ENCODE data around the gene FZD8. TPM values are rescaled to one million over a fixed set of nuclear protein-coding genes. Genes with fewer than 3 reads are reported as not detected.

The FZD8 gene
- total and polyA plus RNA-seq, 2 experiments from 2014 or later: 0.47 to 8.7 TPM

DNA sequence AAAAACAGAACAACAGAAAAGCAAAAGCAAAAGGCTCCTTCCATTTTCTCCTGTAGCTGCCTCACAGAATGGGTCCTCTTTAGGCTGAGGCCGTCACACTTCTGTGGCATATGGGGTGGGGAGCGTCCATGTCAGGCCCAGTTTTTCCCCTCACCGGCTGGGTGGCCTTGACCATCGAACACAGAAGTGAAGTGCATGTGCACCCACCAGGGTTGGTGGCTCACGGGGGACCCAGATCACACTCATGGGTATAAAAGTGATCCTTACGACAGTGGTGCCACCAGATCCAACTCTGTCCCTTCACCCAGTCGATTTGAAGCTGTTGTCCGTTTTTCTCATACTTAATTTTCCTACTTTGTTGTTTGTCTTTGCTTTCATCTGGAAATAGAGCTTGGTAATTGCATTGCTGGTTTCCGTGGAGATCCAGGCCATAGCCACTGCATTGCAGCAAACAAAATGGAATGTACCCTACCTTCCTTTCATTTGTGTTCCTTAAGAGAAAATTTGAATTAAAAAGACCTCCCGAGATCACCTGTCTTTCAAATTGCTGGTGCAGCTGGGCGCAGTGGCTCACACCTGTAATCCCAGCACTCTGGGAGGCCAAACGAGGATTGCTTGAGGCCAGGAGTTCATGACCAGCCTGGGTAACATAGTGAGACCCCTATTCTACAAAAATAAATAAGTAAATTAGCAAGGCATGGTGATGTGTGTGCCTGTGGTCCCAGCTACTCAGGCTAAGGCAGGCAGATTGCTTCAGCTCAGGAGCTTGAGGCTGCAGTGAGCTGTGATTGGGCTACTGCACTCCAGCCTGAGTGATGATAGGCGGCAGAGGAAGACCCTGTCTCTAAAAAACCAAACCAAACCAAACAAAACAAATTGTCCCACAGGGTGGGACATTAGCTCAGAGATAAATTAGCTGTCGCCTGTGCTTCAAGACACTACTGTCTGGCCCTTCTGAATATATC, 47.7 kb downstream of the FZD8 start (continued):
- TF ChIP-seq EZH2phosphoT487 (IDR thresholded peaks at IDR 0.05; ENCODE audit: unreplicated experiment) (no peak), STAT1 (IDR thresholded peaks at IDR 0.05; ENCODE audit: unreplicated experiment) (no peak)
- TF ChIP-seq, protein P1, sequence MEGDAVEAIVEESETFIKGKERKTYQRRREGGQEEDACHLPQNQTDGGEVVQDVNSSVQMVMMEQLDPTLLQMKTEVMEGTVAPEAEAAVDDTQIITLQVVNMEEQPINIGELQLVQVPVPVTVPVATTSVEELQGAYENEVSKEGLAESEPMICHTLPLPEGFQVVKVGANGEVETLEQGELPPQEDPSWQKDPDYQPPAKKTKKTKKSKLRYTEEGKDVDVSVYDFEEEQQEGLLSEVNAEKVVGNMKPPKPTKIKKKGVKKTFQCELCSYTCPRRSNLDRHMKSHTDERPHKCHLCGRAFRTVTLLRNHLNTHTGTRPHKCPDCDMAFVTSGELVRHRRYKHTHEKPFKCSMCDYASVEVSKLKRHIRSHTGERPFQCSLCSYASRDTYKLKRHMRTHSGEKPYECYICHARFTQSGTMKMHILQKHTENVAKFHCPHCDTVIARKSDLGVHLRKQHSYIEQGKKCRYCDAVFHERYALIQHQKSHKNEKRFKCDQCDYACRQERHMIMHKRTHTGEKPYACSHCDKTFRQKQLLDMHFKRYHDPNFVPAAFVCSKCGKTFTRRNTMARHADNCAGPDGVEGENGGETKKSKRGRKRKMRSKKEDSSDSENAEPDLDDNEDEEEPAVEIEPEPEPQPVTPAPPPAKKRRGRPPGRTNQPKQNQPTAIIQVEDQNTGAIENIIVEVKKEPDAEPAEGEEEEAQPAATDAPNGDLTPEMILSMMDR (conservative IDR thresholded peaks at IDR 0.05; ENCODE audit: low read depth in 2 of 2): no peak

DNA sequence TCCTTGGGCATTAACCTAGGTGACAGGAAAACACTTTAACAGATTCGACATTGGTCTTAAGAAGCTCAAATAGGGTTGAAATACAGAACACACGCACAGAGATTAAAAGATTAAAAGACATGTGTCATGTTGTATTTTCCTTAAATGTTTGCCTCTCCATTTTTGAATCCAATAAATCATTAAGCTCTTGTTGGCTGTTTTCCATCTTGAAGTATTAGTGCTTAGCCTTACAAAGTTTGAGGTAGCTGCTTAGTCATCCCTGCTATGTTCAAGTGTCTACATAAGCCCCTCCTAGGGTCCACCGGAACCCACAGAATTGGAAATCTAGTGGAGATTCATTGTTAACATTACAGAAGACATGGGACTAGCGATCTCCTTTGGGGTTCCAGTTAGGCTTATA, 49.7 kb downstream of the FZD8 start:
- Mint-ChIP-seq H3K27me3 (ENCODE audit: insufficient read depth, low read depth, poor library complexity) (peaks cover 7% of the 10 kb centered on the region), H3K9me3 (peaks cover 40% of the 10 kb centered on the region), H3K4me3 (no peak overlapping the region), H3K4me1 (peaks cover 26% of the 10 kb centered on the region), H3K27ac (no peak overlapping the region), H3K36me3 (ENCODE audit: low read depth) (peaks cover 34% of the 10 kb centered on the region)
- Histone ChIP-seq H3K27ac (ENCODE audit: low read depth) (no peak overlapping the region), H3K4me1 (ENCODE audit: insufficient read depth) (peaks cover 18% of the 10 kb centered on the region; the same call in 1 of the 2 replicates), H3K27me3 (ENCODE audit: insufficient read depth) (no peaks in the 10 kb centered on the region), H2AFZ (no peak overlapping the region), H3K9me2 (ENCODE audit: insufficient read depth) (peaks cover 15% of the 10 kb centered on the region), H3K79me2 (replicated peaks; ENCODE audit: insufficient read depth) (no peaks in the 10 kb centered on the region), H4K20me1 (replicated peaks; ENCODE audit: insufficient read depth) (no peaks in the 10 kb centered on the region), H3K4me2 (no peak overlapping the region), H3K4me3 (no peak overlapping the region), H3F3A (replicated peaks; ENCODE audit: low read depth) (peaks cover 3% of the 10 kb centered on the region), H3K36me3 (ENCODE audit: insufficient read depth) (no peaks in the 10 kb centered on the region)
- ATAC-seq (no peak), DNase-seq (ENCODE audit: low spot score) (no peak)
- TF ChIP-seq JUNB (IDR thresholded peaks at IDR 0.05; ENCODE audit: unreplicated experiment) (no peak), REST (IDR thresholded peaks at IDR 0.05; ENCODE audit: unreplicated experiment) (no peak), ZNF114 (CRISPR knock-in tag; IDR thresholded peaks at IDR 0.05) (no peak), POLR2AphosphoS5 (IDR thresholded peaks at IDR 0.05; ENCODE audit: low read depth) (no peak), CREB1 (CRISPR knock-in tag; IDR thresholded peaks at IDR 0.05; ENCODE audit: low read depth) (no peak), NANOG (IDR thresholded peaks at IDR 0.05; ENCODE audit: borderline replicate concordance) (no peak), STAT1 (IDR thresholded peaks at IDR 0.05; ENCODE audit: unreplicated experiment) (no peak), ZNF331 (CRISPR knock-in tag; IDR thresholded peaks at IDR 0.05; ENCODE audit: low read depth) (no peak), EZH2 (IDR thresholded peaks at IDR 0.05; ENCODE audit: low read depth, unreplicated experiment) (no peak), EZH2phosphoT487 (IDR thresholded peaks at IDR 0.05; ENCODE audit: unreplicated experiment) (no peak)
- TF ChIP-seq, protein P2, sequence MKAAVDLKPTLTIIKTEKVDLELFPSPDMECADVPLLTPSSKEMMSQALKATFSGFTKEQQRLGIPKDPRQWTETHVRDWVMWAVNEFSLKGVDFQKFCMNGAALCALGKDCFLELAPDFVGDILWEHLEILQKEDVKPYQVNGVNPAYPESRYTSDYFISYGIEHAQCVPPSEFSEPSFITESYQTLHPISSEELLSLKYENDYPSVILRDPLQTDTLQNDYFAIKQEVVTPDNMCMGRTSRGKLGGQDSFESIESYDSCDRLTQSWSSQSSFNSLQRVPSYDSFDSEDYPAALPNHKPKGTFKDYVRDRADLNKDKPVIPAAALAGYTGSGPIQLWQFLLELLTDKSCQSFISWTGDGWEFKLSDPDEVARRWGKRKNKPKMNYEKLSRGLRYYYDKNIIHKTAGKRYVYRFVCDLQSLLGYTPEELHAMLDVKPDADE (IDR thresholded peaks at IDR 0.05): no peak
- TF ChIP-seq, protein P1 (conservative IDR thresholded peaks at IDR 0.05; ENCODE audit: low read depth in 2 of 2): no peak

Data from GM23338 (cell line).